Measurements from ENCODE around the gene KIRREL3. TPM values are rescaled to one million over a fixed set of nuclear protein-coding genes. Genes with fewer than 3 reads are reported as not detected.

Gene KIRREL3
- total RNA-seq, 2 experiments from 2014 or later, result not detected

DNA sequence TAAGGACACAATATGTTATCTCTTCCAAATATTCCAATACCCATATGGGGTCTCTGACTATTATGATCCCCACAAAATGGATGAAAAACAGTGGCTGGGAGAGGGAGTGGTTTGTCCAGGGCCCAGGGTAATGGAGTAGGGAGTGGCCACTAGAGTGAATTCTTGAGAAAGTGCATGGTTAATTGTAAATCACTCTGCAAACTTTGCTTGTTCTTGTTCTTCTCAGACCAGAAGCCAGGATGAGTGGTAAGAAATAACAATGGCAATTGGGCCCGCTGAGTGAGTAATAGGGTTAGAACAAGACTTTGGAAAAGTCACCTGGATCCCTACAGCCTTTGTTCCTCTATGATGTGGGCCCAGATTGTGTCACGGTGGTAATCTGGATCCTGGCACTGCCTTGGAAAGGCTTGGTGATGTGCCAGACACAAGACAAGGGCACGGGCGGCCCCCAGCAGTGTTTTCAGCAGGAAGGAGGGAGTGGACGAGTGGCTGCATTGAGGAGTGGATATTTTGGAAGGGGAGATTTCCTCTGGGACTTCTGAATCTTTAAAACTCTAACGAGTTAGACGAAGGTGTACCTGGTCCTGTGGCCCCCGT lies 18.2 kb upstream of the KIRREL3 start:
- H3K4me1 Mint-ChIP-seq, result no peaks in the 10 kb centered on the region
- no peaks in the 10 kb centered on the region for H3K27me3 Mint-ChIP-seq
- no peaks in the 10 kb centered on the region for H3K9me3 Mint-ChIP-seq
- H3K36me3 Mint-ChIP-seq (ENCODE audit: low read depth), result no peaks in the 10 kb centered on the region
- H3K4me3 Mint-ChIP-seq, result no peak overlapping the region
- H3K27ac Mint-ChIP-seq, result no peak overlapping the region
- ChIA-PET POLR2A (no interaction called here), CTCF (no interaction called here)
- DNase-seq, result no peak

DNA sequence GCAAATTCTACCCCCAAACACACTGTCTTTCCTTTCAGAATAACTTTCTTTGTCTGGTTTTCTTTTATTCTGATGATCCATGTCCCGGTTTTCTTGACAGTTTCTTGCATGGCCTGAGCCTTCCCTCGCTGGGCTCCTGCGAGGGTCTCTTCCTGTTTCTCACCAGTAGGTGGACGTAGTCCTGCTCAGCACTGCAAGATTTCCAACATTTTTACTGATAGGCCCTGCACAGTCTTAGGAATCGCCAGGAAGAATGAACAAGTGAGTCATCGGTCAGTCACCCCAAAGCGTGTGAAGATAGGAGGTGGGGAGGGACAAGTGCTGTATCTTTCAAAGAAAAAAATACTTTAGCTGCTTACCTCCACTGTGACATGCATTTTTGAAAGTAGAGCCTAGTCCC lies 16.9 kb upstream of the KIRREL3 start:
- POLR2A ChIA-PET, result no interaction called here
- Mint-ChIP-seq H3K9me3 (no peaks in the 10 kb centered on the region), H3K4me3 (no peak overlapping the region), H3K27me3 (no peaks in the 10 kb centered on the region), H3K27ac (no peak overlapping the region), H3K36me3 (ENCODE audit: low read depth) (no peaks in the 10 kb centered on the region), H3K4me1 (no peaks in the 10 kb centered on the region)
- no peak for DNase-seq
- CTCF ChIA-PET, result no interaction called here

DNA sequence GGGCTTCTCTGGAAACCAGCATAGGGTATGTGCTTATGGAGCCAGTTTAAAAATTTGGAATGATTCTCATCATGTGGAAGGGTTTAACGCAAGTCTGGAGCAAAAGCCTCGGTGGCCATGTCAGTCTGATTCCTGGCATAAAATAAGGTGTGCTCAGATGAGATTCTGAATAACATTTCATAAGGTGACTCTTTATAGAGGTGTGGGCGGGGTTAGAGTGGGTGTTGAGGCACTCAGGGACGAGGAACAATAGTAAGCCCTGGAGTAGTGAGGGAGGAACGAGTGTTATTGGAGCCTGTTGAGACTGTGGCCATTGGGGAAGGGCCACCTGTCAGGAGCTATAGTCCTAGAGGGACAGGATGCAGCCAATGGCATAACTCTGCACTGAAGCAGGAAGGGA lies 13.0 kb upstream of the KIRREL3 start:
- H3K4me3 Mint-ChIP-seq, result no peak overlapping the region
- H3K4me1 Mint-ChIP-seq, result no peaks in the 10 kb centered on the region
- DNase-seq, result no peak
- ChIA-PET POLR2A (no interaction called here), CTCF (no interaction called here)
- H3K36me3 Mint-ChIP-seq (ENCODE audit: low read depth), result no peaks in the 10 kb centered on the region
- H3K9me3 Mint-ChIP-seq, result no peaks in the 10 kb centered on the region
- peaks cover 1% of the 10 kb centered on the region for H3K27me3 Mint-ChIP-seq
- H3K27ac Mint-ChIP-seq, result no peak overlapping the region

DNA sequence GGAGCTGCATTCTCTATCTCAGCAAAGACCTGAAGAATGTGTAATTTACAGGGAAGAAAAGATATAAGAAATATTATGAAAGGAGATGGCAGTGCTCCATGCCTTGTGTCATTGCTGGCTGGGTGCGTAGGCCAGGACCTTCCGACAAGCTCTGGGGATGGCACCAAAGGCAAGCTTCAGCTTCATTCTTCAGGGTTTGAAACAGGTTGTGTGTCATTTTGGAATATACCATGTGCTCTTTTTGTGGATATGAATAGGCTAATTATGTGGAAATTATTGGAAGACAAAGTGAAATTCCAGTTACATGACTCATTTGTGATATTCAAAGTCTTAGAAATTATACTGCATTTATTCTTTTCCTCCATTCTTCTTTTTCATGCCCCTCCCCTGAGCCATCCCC lies 5.7 kb upstream of the KIRREL3 start:
- CTCF ChIA-PET, result no interaction called here
- Mint-ChIP-seq H3K4me1 (no peaks in the 10 kb centered on the region), H3K9me3 (no peaks in the 10 kb centered on the region), H3K27me3 (peaks cover 15% of the 10 kb centered on the region), H3K27ac (no peak overlapping the region), H3K4me3 (no peak overlapping the region), H3K36me3 (ENCODE audit: low read depth) (no peaks in the 10 kb centered on the region)
- DNase-seq, result no peak
- POLR2A ChIA-PET, result no interaction called here

DNA sequence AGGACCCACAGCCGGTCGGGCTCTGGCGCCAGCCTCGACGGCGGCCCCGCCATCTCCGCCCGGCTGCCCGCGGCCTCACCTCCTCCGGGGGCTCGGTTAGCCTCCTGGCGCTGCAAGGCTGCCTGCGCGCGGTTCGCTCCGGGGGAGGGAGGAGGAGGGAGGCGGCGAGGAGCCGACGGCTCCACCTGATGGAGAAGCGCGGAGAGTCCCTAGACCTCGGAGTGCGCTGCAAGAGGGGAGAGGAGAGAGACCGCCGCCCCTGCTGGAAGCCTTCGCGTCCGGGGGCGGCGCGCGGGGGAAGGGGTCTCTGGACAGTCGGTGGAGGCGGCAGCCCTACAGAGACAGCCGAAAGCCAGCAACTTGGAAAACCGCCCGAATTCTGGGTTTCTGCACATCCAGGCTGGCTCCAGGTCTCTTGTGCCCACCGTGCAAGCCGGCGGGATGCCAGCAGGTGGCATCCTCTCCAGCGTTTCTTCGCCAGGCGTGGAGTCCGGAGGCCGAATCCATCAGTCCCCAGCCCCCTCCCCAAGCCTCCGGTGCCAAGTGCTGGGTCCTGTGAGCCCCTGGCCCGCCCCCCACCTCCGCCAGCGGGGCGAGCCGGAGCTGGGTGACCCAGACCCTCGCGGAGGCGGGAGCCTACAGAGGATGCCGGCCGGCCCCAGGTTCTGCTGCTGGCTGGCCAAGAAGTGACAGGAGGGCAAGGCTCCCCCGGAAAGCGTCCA lies 2.9 kb upstream of the KIRREL3 start:
- Mint-ChIP-seq H3K36me3 (ENCODE audit: low read depth) (no peaks in the 10 kb centered on the region), H3K4me3 (no peak overlapping the region), H3K9me3 (no peaks in the 10 kb centered on the region), H3K27me3 (peaks cover 13% of the 10 kb centered on the region), H3K4me1 (no peaks in the 10 kb centered on the region), H3K27ac (no peak overlapping the region)
- POLR2A ChIA-PET, result no interaction called here
- CTCF ChIA-PET, result interaction anchor here (0.7 kb wide), 1 partner anchor 14 kb away, joined by 7 read pairs; no protein-coding TSS in a partner anchor
- no peak for DNase-seq

DNA sequence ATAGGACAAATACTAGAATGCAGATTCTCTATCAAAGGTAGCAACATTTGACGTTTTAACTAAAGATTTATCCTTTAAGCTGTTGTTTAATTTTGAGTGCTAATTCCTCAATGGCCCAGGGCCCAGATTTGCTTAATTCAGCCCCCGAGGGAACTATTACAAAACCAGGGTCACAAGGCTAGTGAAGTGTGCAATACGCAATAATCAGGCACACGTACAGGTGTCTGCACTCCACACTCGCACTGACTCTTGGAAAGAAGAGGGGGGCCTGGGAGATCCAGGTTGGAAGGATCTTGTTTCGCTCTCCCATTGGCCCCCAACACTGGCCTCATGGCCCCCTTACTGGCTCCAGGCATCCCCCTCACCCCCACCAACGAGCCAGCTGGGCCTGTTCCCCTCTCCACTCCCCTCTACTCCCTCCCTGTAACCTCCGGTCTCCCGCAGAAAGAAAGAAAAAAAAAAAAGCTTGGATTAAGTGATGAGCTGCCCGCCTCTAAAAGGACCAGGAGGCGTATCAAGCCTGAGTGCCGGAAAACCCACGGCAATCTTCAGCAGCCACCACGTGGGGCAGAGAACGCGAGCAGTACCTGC lies 2.2 kb upstream of the KIRREL3 start:
- no peaks in the 10 kb centered on the region for H3K36me3 Mint-ChIP-seq (ENCODE audit: low read depth)
- no peaks in the 10 kb centered on the region for H3K9me3 Mint-ChIP-seq
- H3K27me3 Mint-ChIP-seq, result peaks cover 13% of the 10 kb centered on the region
- ChIA-PET POLR2A (no interaction called here), CTCF (interaction anchor here (0.7 kb wide), 1 partner anchor 13 kb away, joined by 7 read pairs; no protein-coding TSS in a partner anchor)
- no peak overlapping the region for H3K4me3 Mint-ChIP-seq
- no peak overlapping the region for H3K27ac Mint-ChIP-seq
- no peak for DNase-seq
- no peaks in the 10 kb centered on the region for H3K4me1 Mint-ChIP-seq

DNA sequence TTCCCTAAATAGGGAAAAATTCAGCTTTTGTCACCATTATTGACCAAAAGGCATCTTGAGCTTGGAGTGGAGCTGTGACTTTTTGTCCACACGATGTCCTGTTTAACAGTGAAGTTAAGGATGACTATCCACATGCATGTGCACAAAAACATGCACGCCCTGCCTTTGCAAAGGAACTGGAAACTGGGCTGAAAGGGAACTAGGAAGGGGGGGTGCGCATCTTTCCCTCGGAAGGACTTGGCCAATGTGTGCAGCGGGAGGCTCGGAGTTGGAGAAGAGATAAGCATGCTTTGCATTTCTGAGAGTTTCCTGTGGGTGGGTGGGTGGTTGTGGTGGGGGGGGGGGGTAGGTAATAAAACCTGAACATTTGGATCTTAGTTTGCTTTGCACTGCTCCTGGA lies 411 bp upstream of the KIRREL3 start:
- H3K4me1 Mint-ChIP-seq, result no peaks in the 10 kb centered on the region
- POLR2A ChIA-PET, result interaction anchor here (0.6 kb wide), 1 partner anchor 760 kb away, joined by 8 read pairs; no protein-coding TSS in a partner anchor
- CTCF ChIA-PET, result no interaction called here
- no peaks in the 10 kb centered on the region for H3K36me3 Mint-ChIP-seq (ENCODE audit: low read depth)
- no peak for DNase-seq
- no peak overlapping the region for H3K4me3 Mint-ChIP-seq
- peaks cover 24% of the 10 kb centered on the region for H3K27me3 Mint-ChIP-seq
- no peaks in the 10 kb centered on the region for H3K9me3 Mint-ChIP-seq
- no peak overlapping the region for H3K27ac Mint-ChIP-seq

DNA sequence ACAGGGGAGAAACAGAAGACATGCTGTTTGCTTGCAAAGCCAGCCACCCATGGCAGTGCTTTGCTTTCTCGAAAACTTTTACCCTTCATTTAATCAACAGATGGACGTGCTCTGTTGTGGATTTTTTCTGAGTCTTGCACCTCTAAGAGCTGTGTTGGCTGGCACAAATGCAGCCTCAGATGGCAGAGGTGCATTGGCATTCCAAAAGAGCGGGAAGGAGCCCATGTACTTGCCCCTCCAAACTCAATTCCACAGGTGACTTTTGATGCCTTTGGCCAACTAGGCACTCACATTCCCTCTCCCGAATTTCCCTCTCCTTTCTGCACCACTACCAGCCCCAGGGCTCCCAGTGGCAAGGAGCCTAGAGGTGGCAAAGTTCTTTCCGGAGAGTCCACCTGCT lies 1.2 kb downstream of the KIRREL3 start:
- POLR2A ChIA-PET, result no interaction called here

DNA sequence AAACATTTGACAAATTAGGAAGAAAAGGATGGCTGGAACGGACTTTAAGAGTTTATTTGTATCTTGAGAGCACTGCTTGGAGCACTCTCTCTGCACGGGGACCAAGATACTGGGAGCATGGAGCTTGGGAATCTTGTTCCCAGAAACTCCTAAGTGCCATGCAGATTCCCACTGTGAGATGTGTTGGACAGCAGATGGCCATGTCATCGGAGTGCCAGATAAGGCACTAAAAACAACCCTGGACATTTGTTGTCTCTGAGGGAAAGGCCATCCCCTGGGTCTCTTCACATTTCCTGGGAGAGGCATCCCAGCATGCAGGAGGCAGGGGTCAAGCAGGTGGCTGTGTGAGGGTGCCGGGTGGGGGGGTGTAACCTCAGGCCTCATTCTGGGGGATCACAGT lies 2.9 kb downstream of the KIRREL3 start:
- H3K4me3 Mint-ChIP-seq, result no peak overlapping the region
- H3K27me3 Mint-ChIP-seq, result peaks cover 17% of the 10 kb centered on the region
- no peak overlapping the region for H3K27ac Mint-ChIP-seq
- no peaks in the 10 kb centered on the region for H3K4me1 Mint-ChIP-seq
- POLR2A ChIA-PET, result no interaction called here
- DNase-seq, result no peak
- H3K9me3 Mint-ChIP-seq, result no peaks in the 10 kb centered on the region
- H3K36me3 Mint-ChIP-seq (ENCODE audit: low read depth), result no peaks in the 10 kb centered on the region
- CTCF ChIA-PET, result interaction anchor here (0.8 kb wide), 1 partner anchor 8 kb away, joined by 3 read pairs; no protein-coding TSS in a partner anchor

More for the DNA sequence above, 1.2 kb downstream of the KIRREL3 start:
- no peak overlapping the region for H3K27ac Mint-ChIP-seq
- CTCF ChIA-PET, result no interaction called here
- DNase-seq, result no peak
- no peaks in the 10 kb centered on the region for H3K4me1 Mint-ChIP-seq
- H3K27me3 Mint-ChIP-seq, result peaks cover 19% of the 10 kb centered on the region
- no peak overlapping the region for H3K4me3 Mint-ChIP-seq
- H3K36me3 Mint-ChIP-seq (ENCODE audit: low read depth), result no peaks in the 10 kb centered on the region
- H3K9me3 Mint-ChIP-seq, result no peaks in the 10 kb centered on the region

DNA sequence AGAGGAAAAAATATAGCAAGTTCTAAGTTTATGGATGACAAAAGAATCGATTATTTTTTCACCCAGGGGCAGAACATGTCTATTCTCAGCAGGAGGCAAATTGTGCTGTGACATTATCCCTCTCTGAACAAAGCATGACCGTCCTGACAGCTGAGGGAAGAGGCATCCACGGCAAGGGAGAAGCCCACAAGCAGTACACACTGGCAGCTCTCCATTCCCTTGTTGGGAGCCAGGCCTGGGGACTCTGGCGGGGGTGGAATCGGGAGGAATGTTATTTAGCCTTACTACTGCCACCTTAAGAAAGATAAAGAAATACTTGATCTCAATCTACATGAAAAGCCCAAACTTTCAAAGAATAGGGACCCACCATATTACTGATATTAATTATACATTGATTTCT lies 3.4 kb downstream of the KIRREL3 start:
- no peaks in the 10 kb centered on the region for H3K4me1 Mint-ChIP-seq
- H3K27me3 Mint-ChIP-seq, result peaks cover 19% of the 10 kb centered on the region
- no peak overlapping the region for H3K27ac Mint-ChIP-seq
- no peak overlapping the region for H3K4me3 Mint-ChIP-seq
- no peak for DNase-seq
- POLR2A ChIA-PET, result no interaction called here
- CTCF ChIA-PET, result no interaction called here
- H3K36me3 Mint-ChIP-seq (ENCODE audit: low read depth), result no peaks in the 10 kb centered on the region
- H3K9me3 Mint-ChIP-seq, result no peaks in the 10 kb centered on the region

DNA sequence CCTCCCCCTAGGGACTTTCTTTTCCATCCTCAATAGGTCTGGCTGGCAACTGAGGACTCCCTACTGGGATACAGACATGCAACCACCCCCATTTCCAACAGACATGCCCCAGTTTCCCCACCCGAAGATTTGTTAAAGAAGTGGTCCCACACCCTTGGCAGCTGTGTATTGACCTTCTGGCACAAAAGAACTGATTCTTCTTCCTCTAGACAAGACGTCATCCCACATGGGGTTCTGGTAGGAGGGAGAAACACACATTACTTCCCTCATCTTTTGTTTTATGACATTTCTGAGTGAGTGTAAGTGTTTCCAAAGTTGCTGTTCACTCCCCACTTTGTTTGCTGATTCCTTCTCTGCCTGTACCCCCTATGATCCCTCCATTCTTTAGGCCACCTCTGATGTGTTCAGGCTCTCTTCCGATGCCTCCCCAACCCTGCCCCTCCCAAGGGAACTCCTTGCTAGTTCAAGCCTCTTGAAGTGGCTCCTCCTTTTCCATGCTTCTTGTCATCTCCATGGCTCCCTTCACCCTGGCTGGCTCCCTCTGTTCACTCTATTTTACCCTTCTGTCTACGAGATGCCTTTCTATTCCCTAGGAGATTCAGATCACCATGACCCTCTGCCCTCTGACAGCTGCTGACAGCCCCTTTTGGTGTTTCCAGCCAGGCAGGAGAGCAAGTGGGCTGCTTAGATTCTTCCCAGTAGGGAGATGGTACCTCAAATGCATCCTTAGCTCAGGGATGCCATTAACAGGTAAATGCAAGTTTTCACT lies 4.3 kb downstream of the KIRREL3 start:
- no peak for DNase-seq
- ChIA-PET POLR2A (no interaction called here), CTCF (no interaction called here)
- Mint-ChIP-seq H3K36me3 (ENCODE audit: low read depth) (no peaks in the 10 kb centered on the region), H3K4me3 (no peak overlapping the region), H3K27me3 (peaks cover 19% of the 10 kb centered on the region), H3K9me3 (no peaks in the 10 kb centered on the region), H3K4me1 (no peaks in the 10 kb centered on the region), H3K27ac (no peak overlapping the region)

DNA sequence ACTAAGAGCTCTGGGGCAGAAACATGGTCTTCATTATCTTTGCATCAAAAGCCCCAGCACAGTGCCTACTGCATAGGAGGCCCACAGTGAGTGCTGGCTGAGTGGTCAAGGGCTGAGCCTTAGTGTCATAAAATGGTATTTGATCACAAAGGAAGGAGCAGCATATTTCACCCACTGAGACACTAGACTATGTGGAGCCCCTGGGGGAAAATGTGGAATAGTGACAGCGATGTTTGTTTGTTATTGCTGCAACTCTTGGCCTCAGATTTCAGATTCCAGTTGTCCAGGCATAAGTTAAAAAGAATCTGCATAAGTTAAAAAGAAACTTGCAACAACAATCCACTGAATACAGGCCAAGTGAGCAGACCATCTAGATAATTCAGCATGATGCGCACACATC lies 7.0 kb downstream of the KIRREL3 start:
- no peaks in the 10 kb centered on the region for H3K9me3 Mint-ChIP-seq

DNA sequence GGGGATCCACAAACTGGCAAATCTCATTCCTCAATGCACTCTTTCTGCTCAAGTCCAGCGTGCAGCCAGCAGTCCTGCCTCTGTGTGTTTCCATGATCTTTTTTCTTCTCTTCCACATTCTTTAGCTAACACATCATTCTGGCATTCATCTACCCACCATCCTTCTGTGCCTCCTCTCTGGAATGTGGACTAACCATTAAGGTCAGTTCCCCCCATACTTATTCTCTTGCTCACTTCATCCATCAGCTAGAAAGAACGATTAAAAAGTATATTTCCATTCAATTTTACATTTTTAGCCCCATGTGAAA lies 7.8 kb downstream of the KIRREL3 start:
- peaks cover 23% of the 10 kb centered on the region for H3K27me3 Mint-ChIP-seq
- no peak overlapping the region for H3K27ac Mint-ChIP-seq
- no peak for DNase-seq
- POLR2A ChIA-PET, result no interaction called here
- H3K4me1 Mint-ChIP-seq, result no peaks in the 10 kb centered on the region
- no peak overlapping the region for H3K4me3 Mint-ChIP-seq
- no peaks in the 10 kb centered on the region for H3K9me3 Mint-ChIP-seq
- CTCF ChIA-PET, result no interaction called here
- H3K36me3 Mint-ChIP-seq (ENCODE audit: low read depth), result no peaks in the 10 kb centered on the region

More for the DNA sequence above, 7.0 kb downstream of the KIRREL3 start:
- POLR2A ChIA-PET, result no interaction called here
- CTCF ChIA-PET, result interaction anchor here (1.1 kb wide), 1 partner anchor 275 kb away, joined by 4 read pairs; no protein-coding TSS in a partner anchor
- Mint-ChIP-seq H3K27ac (no peak overlapping the region), H3K4me3 (no peak overlapping the region), H3K4me1 (no peaks in the 10 kb centered on the region), H3K36me3 (ENCODE audit: low read depth) (no peaks in the 10 kb centered on the region), H3K27me3 (peaks cover 23% of the 10 kb centered on the region)
- DNase-seq, result no peak

Measured in activated CD4-positive, alpha-beta T cell treated with anti-CD3 and anti-CD28 coated beads, Interleukin-2, amount 10 ng/mL, durations not matched to agents 7 days and 5 days (primary cell).